Activated gamma-delta T cell treated with anti-CD3 and anti-CD28 coated beads, Interleukin-2, amount 50 U/mL, for 16 hours (primary cell): ENCODE data around the gene DDX6.
"Not testable (repeated sequence)": the region's sequence is repeated elsewhere in the genome, so short reads cannot be mapped to it uniquely, and the experiment has no call there.

ENCODE experiments used
- DNase-seq: peaks from one replicate; pipeline ENCODE4 v3.0.0-alpha.2; 2020; ENCODE audit warnings: low read depth

Gene DDX6, protein sequence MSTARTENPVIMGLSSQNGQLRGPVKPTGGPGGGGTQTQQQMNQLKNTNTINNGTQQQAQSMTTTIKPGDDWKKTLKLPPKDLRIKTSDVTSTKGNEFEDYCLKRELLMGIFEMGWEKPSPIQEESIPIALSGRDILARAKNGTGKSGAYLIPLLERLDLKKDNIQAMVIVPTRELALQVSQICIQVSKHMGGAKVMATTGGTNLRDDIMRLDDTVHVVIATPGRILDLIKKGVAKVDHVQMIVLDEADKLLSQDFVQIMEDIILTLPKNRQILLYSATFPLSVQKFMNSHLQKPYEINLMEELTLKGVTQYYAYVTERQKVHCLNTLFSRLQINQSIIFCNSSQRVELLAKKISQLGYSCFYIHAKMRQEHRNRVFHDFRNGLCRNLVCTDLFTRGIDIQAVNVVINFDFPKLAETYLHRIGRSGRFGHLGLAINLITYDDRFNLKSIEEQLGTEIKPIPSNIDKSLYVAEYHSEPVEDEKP

GRCh38 chr11:118791111-118791960 lies at the start of gene DDX6:
DDX6 (minus strand) TSS chr11:118791164; CDS start chr11:118786251, 4,913 bp downstream.
- peak; percentile 84 for DNase-seq

DNA sequence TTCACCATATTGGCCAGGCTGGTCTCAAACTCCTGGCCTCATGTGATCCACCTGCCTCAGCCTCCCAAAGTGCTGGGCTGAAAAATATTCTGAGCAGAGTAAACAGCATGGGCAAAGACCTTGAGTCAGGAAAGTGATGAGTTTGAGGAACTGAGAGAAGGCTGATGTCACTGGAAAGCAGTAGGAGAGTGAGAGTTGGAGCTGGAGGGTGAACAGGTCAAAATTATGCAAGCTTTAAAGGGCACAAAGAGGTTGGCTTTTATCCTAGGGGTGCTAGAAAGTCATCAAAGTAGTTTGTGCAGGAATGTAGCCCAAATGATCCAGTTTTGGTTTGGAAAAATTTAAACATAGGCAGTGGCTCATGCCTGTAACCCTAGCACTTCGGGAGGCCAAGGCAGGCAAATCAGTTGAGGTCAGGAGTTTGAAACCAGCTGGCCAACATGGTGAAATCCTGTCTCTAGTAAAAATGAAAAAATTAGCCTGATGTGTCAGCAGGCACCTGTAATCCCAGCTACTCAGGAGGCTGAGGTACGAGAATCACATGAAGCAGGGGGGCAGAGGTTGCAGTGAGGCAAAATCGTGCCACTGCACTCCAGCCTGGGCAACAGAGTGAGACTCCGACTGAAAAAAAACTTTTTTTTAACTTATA lies 48.1 kb upstream of the DDX6 start:
- no peak for DNase-seq

GRCh38 chr11:118837868-118838267 lies 46.9 kb upstream of the DDX6 start:
- no peak for DNase-seq

- DNase-seq: no peak
These were observed 43.6 kb upstream of the DDX6 start for GRCh38 chr11:118834427-118835028.

DNA sequence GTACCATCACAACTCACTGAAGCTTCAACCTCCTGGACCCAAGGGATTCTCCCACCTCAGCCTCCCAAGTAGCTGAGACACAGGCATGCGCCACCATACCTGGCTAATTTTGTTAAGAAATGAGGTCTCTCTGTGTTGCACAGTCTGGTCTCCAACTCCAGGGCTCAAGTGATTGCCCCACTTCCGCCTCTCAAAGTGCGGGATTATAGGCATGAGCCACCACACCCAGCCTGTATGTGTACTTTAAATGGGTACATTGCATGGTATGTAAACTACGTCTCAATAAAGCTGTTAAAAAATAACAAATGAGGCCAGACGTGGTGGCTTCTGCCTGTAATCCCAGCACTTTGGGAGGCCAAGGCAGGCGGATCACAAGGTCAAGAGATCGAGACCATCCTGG lies 36.2 kb upstream of the DDX6 start:
- DNase-seq: no peak

DNA sequence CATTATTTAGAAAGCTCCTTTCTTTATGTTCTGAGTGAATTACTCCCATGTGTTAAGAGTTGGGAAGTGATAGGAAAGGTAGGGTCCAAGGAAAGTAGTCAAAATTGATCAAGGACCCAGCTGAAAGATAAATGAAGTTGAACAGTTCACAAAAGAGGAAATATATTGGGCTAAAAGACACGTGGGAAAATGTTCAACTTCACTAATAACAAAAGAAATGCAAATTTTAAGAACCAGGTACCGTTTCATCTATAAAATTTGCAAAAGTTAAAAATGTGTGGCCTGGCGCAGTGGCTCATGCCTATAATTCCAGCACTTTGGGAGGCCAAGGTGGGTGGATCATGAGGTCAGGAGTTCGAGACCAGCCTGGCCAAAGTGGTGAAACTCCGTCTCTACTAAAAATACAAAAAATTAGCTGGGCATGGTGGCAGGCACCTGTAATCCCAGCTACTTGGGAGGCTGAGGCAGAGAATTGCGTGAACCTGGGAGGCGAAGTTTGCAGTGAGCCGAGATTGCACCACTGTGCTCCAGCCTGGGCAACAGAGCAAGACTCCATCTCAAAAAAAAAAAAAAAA lies 32.1 kb upstream of the DDX6 start:
- not testable (repeated sequence) for DNase-seq

- DNase-seq: no peak
These were observed 29.7 kb upstream of the DDX6 start for GRCh38 chr11:118820412-118821357.

GRCh38 chr11:118820025-118820379 lies 29.0 kb upstream of the DDX6 start:
- not testable (repeated sequence) for DNase-seq

DNA sequence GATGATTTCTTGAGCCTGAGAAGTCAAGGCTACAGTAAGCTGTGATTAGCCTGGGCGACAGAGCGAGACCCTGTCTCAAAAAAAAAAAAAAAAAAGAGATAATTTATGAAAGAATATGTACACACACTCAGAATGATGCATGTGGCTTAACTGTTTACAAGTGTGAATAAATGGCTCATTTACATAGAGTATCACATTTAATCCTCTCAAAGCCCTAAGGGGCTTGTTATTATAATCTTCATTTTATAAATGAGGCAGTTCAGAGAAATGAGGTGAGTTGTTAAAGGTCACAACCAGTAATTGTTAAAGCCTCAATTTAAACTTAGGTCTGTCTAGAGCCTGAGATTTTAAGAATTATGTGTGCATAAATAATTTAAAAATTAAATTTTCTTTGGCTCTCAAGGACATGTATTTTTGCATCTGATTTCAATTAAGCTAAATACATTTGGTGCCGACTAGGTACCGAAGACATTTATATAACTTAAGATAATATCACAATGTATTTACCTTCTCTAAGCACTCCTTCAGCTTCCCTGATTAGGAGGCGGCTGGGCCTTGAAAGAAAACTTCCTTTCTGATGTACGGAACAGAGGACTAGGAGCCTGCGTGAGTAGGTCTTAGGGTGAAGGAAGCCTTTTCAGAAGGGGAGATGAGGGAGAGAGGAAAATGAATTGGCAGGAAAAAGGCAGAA lies 28.5 kb upstream of the DDX6 start:
- DNase-seq: no peak

GRCh38 chr11:118818130-118818529 lies 27.2 kb upstream of the DDX6 start:
- no peak for DNase-seq

DNA sequence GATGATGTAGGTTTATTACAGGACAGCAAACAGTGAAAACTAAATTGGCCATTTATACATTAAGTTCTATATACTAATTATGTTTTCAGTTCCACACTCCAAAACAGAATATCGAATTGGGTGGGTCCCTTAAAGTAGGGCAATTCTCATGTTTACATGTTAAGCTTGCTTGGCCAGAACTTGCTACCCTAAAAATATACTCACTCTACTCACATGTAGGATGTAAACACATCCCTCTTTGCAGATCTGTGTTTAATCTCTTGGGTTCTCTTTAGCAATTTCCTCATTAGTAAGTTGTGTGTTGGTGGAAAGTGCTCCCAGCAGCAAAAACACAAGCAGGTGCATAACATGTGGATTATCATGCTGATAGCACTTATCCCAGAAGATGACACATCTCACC lies 22.6 kb upstream of the DDX6 start:
- no peak for DNase-seq

- DNase-seq: no peak
These were observed 21.5 kb upstream of the DDX6 start for GRCh38 chr11:118812485-118812884.

GRCh38 chr11:118807800-118808778 lies 17.1 kb upstream of the DDX6 start:
- DNase-seq: no peak

DNA sequence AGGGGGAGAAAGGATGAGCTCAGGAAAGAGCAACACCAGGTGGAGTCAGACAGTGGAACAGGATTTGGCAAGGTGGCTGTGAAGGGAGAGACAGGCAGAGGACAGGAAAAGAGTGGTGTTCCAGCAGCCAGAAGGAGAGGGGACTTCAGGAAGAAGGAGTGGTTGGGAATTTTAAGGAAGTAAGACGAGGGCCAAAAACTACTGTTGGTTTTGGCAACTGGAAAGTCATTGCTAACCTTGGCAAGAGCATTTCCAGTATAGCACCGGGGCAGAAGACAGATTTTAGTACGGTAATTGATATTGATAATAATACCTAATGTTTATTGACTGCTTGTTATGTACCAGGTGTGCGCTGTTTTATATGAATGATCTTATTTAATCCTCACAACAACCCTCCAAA lies 15.4 kb upstream of the DDX6 start:
- no peak for DNase-seq

DNA sequence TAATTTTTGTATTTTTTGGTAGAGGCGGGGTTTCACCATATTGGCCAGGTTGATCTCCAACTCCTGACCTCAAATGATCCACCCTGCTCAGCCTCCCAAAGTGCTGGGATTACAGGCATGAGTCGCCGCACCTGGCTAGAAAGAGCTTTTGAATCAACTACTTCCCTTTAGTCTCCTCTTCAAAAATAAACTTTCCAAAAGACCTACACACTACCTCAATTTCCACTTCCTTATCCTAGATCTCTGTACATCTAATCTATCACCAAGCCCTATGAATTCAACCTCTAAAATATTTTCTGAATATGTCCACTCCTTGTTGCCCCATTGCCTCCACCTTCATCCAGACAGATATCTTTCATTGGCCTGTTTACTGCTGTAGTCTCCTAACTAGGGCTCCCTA lies 13.1 kb upstream of the DDX6 start:
- DNase-seq: no peak

GRCh38 chr11:118799372-118799771 lies 8.4 kb upstream of the DDX6 start:
- no peak for DNase-seq

- DNase-seq: no peak
These were observed 6.5 kb upstream of the DDX6 start for GRCh38 chr11:118797510-118797909.

DNA sequence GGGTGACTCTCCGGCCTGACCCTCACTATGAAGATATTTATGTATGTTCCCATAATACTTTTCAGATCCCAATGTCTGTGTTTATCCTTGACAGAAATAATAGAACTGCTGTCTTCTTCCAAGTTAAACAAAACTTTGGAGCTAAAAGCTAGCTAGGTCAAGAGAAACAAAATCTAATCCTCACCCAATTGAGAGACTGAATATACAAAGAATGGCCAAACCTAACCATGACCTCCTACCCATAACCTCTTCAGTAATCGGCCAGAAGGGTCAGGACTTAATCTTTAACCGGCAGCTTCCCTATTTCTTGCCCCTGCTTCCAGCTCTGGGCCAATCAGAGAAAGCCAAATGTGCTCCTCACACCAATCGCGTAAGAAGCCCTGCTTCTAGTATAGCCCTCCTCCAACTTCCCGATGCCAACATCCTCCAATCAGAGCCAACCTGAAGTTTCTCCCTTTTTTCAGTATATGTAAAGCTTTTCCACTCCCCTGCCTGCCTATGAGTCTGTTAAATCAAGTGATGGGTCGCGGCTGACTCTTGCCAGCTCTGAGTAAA lies 1.7 kb upstream of the DDX6 start:
- DNase-seq: peak; percentile 42
